ENCODE data around the gene MRPL58. TPM values are rescaled to one million over a fixed set of nuclear protein-coding genes. Genes with fewer than 3 reads are reported as not detected.
"Not testable (repeated sequence)": the region's sequence is repeated elsewhere in the genome, so short reads cannot be mapped to it uniquely, and the experiment has no call there.

MRPL58 gene
- 10 to 100 TPM; 32.4 to 47.3 (median 39.6) TPM for polyA plus RNA-seq (ENCODE audit: low read depth in 6 of 6)

DNA sequence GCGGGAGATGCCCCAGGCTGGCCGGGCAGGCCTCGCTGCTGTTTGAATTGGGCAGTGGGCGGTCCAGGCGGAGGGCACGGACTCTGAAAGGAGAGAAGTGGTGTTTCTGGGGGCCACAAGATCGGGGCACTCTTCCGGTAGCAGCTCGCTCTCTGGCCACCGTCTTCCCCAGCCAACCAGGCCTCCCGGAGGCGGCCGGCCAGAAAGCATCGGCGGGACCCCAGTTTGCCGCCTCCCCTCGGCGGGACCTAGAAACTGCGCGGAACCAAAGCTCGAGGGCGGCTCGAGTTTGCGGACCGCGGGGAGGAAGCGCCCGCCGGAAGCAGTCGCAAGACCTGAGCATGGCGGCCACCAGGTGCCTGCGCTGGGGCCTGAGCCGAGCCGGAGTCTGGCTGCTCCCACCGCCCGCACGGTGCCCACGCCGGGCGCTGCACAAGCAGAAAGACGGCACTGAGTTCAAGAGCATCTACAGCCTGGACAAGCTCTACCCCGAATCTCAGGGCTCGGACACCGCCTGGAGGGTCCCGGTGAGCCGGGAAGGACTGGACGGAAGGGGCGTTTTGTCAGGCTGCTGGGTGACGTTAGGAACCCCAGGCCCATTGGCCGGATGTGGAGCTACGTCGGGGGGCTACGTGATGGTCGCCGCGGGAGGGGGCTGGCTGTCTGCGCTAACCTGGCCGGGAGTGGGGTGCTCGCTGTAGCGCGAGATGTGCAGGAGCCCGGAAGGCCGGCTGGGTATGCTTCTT is at the start of gene MRPL58:
Gene MRPL58 (plus strand): TSS at position 325 of the 746 bp plus-strand sequence. CDS start 17 bp downstream, at position 342.
- peak within 1 kb of the TSS; percentile 86 to 96 (median 92) for H3K27ac Mint-ChIP-seq
- peaks cover 6 to 10% of the 10 kb centered on the region in 2 donors for H3K36me3 Mint-ChIP-seq
- peaks cover 23 to 35% (median 32%) of the 10 kb centered on the region in 3 donors for H3K4me1 Mint-ChIP-seq
- H3K4me3 Mint-ChIP-seq, result peak within 1 kb of the TSS; percentile 92 to 96 (median 95)
- DNase-seq, result peak; percentile 79
- peaks cover 0 to 4% (median 0%) of the 10 kb centered on the region in 3 donors for H3K27me3 Mint-ChIP-seq
- no peaks in the 10 kb centered on the region for H3K9me3 Mint-ChIP-seq
- ATAC-seq (ENCODE audit: low read depth in 2 of 2), result peak; percentile 95 to 97

DNA sequence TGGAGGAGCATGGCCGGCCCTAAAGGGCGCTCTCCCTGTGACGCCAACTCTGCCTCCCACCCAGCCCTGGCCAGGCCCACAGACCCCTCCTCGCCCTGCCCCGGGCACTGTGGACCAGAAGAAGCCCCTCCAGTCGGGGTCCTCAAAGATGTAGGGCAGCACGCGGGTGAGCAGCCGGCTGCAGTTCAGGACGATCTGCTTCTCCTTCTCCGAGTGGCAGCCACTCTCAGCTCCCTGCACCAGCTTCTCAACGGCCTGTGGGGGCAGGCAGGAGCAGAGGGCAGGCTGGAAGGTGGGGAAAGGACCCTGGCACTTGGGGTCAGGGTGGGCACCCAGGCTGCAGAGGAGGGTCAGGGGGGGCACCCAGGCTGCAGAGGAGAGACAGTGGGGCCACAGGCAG is 48.8 kb upstream of the MRPL58 start:
- Mint-ChIP-seq H3K9me3 (no peaks in the 10 kb centered on the region), H3K36me3 (no peaks in the 10 kb centered on the region), H3K4me3 (no peak overlapping the region), H3K4me1 (peaks cover 3 to 8% (median 5%) of the 10 kb centered on the region in 3 donors), H3K27me3 (peaks cover 0 to 36% (median 31%) of the 10 kb centered on the region in 3 donors), H3K27ac (no peak overlapping the region)
- ATAC-seq (ENCODE audit: low read depth in 2 of 2) (no peak), DNase-seq (no peak)

DNA sequence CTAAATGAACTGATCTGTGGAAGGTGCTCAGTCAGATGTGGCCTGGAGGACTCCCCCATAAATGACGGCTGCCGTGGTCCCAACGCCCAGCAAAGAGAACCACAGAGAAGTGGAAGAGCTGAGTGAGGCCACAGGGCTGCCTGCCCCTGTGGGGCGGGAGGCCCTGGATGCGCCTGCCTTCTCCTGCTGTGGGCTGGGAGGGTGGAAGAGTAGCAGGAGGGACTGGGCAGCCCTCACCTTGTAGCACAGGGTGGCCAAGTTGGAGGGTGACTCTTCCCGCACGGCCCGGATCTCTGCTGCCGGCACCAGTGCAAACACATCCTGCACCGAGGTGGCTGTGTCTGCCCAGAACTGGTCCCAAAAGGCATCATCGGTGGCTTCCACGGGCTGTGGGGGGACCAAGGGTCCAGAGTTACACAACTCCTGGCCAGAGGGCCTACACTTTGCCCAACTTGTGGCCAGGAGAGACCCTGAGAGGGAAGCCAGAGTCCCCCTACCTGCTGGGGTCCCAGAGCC is 48.2 kb upstream of the MRPL58 start:
- Mint-ChIP-seq H3K27me3 (peaks cover 0 to 33% (median 26%) of the 10 kb centered on the region in 3 donors), H3K4me3 (no peak overlapping the region), H3K9me3 (no peaks in the 10 kb centered on the region), H3K36me3 (no peaks in the 10 kb centered on the region), H3K27ac (no peak overlapping the region), H3K4me1 (peaks cover 3 to 5% (median 5%) of the 10 kb centered on the region in 3 donors)
- no peak for ATAC-seq (ENCODE audit: low read depth in 2 of 2)
- no peak for DNase-seq

DNA sequence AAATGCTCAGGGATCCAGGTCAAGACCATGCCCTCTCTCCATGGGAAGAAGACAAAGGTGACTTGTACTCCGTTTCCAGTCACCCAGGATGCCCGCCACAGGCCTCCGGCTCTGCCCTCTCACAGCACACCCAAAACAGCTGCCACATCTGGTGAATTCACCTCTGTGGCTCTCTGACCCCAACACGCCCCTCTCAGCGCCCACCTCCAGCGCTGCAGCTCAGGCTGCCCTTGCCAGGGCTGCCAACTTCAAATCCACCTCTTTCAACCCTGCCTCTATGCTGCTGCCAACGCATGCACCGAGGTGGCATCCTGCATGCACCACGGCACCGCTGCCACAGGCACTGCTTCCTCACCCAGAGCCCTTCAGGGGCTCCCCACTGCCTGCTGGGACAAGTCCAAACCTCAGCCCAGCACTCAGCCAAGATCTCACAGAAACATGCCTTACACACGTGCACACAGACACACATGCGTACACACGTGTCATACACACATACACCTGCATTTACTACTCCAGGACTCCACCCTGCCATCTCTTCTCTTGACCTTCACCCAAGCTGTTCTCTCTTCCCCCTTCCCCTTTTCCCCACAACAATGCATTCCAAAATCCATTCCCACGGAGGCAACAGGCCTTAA is 47.4 kb upstream of the MRPL58 start:
- DNase-seq (no peak), ATAC-seq (ENCODE audit: low read depth in 2 of 2) (no peak)
- H3K4me3 Mint-ChIP-seq, result no peak overlapping the region
- peaks cover under 1 to 28% (median 18%) of the 10 kb centered on the region in 3 donors for H3K27me3 Mint-ChIP-seq
- H3K4me1 Mint-ChIP-seq, result peaks cover 3 to 5% (median 4%) of the 10 kb centered on the region in 3 donors
- no peaks in the 10 kb centered on the region for H3K36me3 Mint-ChIP-seq
- no peaks in the 10 kb centered on the region for H3K9me3 Mint-ChIP-seq
- H3K27ac Mint-ChIP-seq, result peak overlapping the region in 2 of 6 donors; percentile 3 to 90

DNA sequence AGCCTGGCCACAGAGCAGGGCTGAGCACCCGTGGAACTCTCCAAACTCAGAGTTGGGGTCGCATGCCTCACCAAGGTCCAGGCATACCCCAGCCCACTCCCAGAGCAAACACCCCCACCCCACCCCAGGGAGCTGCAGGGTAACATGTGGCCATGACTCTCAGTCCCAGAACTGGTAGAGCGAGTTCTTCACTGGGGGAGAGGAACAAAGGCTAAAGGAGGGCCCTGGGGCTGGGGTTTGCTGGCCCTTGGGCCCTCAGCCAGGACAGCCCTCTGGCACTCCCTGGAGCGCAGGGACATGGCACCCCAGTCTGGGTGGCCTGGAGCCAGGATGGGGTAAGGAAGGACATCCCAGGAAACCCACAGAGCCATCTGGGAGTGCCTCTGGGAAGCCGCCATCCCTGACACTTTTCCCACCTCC is 44.1 kb upstream of the MRPL58 start:
- Mint-ChIP-seq H3K36me3 (no peaks in the 10 kb centered on the region), H3K4me1 (peaks cover 7 to 14% (median 8%) of the 10 kb centered on the region in 3 donors), H3K27ac (peak overlapping the region in 1 of 6 donors; percentile 42), H3K27me3 (peaks cover 4 to 41% (median 21%) of the 10 kb centered on the region in 3 donors), H3K9me3 (no peaks in the 10 kb centered on the region), H3K4me3 (no peak overlapping the region)
- DNase-seq, result no peak
- ATAC-seq (ENCODE audit: low read depth in 2 of 2), result no peak

DNA sequence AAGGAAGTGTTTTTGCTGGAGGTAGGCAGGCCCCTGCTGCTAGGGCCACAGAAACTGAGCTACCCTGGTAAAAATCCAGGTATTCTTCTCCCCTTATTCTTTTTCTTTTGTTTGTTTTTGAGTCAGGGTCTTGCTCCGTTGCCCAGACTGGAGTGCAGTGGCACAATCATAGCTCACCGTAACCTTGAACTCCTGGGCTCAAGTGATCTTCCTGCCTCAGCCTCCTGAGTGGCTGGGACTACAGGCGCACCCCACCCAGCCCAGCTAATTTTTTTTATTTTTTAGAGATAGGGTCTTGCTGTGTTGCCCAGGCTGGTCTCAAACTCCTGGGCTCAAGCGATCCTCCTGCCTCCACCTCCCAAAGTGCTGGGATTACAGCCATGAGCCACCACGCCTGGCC is 43.0 kb upstream of the MRPL58 start:
- H3K27ac Mint-ChIP-seq, result peak overlapping the region in 1 of 6 donors; percentile 10
- H3K4me3 Mint-ChIP-seq; H3K9me3 Mint-ChIP-seq; ATAC-seq (ENCODE audit: low read depth in 2 of 2); H3K36me3 Mint-ChIP-seq; DNase-seq: not testable (repeated sequence)
- peaks cover 7 to 14% (median 8%) of the 10 kb centered on the region in 3 donors for H3K4me1 Mint-ChIP-seq
- peaks cover 4 to 40% (median 19%) of the 10 kb centered on the region in 3 donors for H3K27me3 Mint-ChIP-seq

DNA sequence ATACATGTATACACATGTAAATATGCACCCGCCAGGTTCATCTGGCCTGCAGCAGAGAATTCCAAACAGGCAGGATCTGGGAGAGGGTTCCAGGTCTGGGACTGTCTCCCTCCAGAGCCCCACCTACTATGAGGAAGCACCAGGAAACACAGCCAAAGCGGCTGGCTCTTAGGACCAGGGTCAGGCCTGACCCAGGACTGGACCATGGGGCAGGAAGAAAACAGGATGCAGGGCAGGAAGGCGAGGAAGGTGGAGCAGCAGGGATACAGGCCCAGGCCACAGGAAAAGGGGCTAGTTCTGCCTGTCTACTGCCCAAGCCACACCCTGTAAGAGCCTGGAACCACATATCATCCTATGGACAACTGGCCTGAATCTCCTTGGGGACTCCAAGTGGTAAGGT is 42.1 kb upstream of the MRPL58 start:
- H3K27me3 Mint-ChIP-seq, result peaks cover 4 to 45% (median 17%) of the 10 kb centered on the region in 3 donors
- H3K27ac Mint-ChIP-seq, result no peak overlapping the region
- peaks cover 7 to 14% (median 8%) of the 10 kb centered on the region in 3 donors for H3K4me1 Mint-ChIP-seq
- H3K36me3 Mint-ChIP-seq, result no peaks in the 10 kb centered on the region
- H3K9me3 Mint-ChIP-seq, result no peaks in the 10 kb centered on the region
- ATAC-seq (ENCODE audit: low read depth in 2 of 2) (no peak), DNase-seq (no peak)
- peak overlapping the region in 4 of 8 donors; percentile 59 to 82 (median 72) for H3K4me3 Mint-ChIP-seq

DNA sequence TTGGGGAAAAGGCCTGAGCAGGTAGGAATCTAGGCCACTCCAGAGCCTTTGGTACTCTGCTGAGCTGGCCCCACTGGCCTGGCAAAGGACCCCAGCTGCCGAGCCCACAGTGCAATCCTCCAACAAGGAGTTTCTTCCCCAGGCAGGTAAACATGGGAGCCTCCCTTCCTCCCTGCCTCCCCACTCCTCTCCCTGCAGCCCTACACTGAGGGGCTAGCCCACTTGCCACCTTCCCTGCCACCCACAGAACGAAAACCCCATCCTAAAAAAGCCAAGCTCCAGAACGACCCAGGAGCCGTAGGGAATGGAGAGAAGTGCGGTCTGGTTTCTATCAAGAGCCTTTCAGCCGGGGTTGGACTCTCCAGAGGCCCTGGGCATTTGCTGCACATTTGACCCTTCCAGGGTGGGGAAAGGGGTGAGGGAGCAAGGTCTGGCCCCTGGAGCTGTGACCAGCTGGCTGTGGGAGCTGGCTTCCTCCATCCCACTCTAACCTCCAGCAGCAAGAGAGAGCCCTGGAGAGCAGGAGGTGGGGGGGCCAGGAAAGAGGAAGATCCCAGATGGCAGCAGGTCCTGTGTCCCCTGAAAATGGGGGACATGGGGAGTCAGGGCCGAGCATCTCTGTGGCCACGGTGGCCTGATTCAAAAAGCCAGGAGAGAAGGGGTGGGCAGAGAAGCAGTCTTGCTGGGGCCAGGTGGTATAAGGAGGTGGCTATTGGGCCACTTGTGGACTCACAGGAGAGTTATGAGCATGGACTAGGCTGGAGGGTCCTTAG is 41.2 kb upstream of the MRPL58 start:
- ATAC-seq (ENCODE audit: low read depth in 2 of 2) (no peak), DNase-seq (no peak)
- H3K4me1 Mint-ChIP-seq, result peaks cover 7 to 14% (median 8%) of the 10 kb centered on the region in 3 donors
- peaks cover 4 to 45% (median 16%) of the 10 kb centered on the region in 3 donors for H3K27me3 Mint-ChIP-seq
- no peaks in the 10 kb centered on the region for H3K9me3 Mint-ChIP-seq
- H3K27ac Mint-ChIP-seq, result peak overlapping the region in 1 of 6 donors; percentile 55
- H3K36me3 Mint-ChIP-seq, result no peaks in the 10 kb centered on the region
- peak overlapping the region; percentile 56 to 96 (median 82) for H3K4me3 Mint-ChIP-seq

DNA sequence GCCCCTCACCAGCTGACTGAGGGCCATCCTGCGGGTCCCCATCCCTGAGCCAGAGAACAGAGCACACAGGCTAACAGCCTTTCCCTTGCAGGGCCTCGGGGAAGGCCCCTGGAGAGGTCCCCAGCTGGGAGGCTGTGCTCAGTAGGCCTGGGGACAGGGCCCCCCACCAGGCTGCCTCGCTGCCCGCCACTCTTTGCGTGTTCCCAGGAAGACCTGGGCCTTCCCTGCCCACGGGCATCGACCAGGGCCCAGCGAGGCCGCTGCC is 40.7 kb upstream of the MRPL58 start:
- DNase-seq, result no peak
- Mint-ChIP-seq H3K27me3 (peaks cover 6 to 47% (median 20%) of the 10 kb centered on the region in 3 donors), H3K9me3 (no peaks in the 10 kb centered on the region), H3K4me1 (peaks cover 7 to 14% (median 8%) of the 10 kb centered on the region in 3 donors), H3K36me3 (no peaks in the 10 kb centered on the region), H3K27ac (no peak overlapping the region), H3K4me3 (peak overlapping the region; percentile 56 to 96 (median 82))
- ATAC-seq (ENCODE audit: low read depth in 2 of 2), result no peak

DNA sequence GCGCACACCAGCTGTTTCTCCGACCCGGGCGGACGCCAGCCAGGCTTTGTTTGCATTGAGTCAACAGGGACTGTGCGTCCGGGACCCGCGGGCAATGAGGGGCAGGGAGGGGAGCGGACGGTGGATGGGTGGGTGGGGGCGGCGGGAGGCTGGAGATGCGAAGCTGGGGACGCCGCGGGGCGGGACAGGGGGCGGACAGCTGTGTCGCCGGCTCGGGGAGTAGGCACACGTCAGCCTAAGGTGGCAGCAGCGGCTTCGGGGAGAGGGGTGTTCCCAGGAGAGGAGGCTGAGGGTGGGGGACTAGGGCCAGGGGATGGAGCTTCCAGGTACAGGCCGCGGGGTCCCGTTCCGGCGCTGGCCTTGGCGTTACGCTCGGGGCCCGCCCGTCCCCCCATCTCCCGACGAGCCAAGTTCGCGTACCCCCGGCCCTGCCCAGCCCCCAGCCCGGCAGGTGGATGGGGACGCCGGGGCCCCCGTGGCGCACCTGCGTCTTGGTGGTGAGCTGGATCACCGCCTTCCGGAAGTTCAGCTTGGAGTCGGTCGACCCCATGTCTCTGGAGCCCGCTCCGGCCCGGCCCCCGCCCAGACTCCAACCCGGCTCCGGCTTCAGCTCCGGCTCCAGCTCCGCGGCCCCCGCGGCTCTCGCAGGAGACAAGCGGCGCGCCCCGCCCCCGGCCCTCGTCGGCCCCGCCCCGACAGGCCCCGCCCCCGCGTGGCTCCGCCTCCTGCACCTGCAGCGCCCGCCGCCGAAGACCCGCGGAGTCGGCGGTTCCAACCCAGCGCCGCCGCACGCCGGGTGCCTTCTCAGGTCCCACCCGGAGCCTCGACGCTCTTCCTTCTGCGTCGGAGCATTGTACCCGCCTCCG is 40.1 kb upstream of the MRPL58 start, which contains the start of gene HID1:
Gene HID1 (minus strand): TSS at position 653 of the 866 bp plus-strand sequence. CDS start 103 bp downstream, at position 550.
- Mint-ChIP-seq H3K27me3 (peaks cover 7 to 50% (median 23%) of the 10 kb centered on the region in 3 donors), H3K9me3 (no peaks in the 10 kb centered on the region), H3K4me3 (peak within 1 kb of the TSS; percentile 70 to 96 (median 87)), H3K27ac (peak within 1 kb of the TSS in 3 of 6 donors; percentile 39 to 70 (median 47)), H3K36me3 (no peaks in the 10 kb centered on the region), H3K4me1 (peaks cover 7 to 14% (median 8%) of the 10 kb centered on the region in 3 donors)
- DNase-seq (peak; percentile 59), ATAC-seq (ENCODE audit: low read depth in 2 of 2) (peak; percentile 81 to 83)

DNA sequence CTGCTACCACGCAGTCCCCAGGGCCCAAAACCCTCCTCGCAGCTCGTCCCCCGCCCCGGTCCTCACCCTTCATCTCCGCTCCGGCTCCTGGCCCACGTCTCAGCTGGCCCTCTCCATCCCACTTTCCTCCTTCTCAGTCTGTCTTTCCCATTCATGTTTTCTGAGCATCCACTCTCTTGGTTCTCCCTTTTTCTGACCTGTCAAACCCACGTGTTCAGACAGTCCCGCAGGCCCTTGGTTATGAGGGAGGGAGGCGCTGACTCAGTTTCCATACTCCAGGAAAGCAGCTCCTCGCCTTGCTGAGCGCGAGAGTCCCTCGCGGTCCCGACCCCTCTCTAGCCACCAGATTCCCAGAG is 39.5 kb upstream of the MRPL58 start:
- no peaks in the 10 kb centered on the region for H3K36me3 Mint-ChIP-seq
- peak overlapping the region; percentile 56 to 96 (median 87) for H3K4me3 Mint-ChIP-seq
- peaks cover 7 to 17% (median 8%) of the 10 kb centered on the region in 3 donors for H3K4me1 Mint-ChIP-seq
- H3K9me3 Mint-ChIP-seq, result no peaks in the 10 kb centered on the region
- DNase-seq (no peak), ATAC-seq (ENCODE audit: low read depth in 2 of 2) (no peak)
- H3K27ac Mint-ChIP-seq, result peak overlapping the region in 3 of 6 donors; percentile 39 to 70 (median 47)
- H3K27me3 Mint-ChIP-seq, result peaks cover 7 to 54% (median 28%) of the 10 kb centered on the region in 3 donors

DNA sequence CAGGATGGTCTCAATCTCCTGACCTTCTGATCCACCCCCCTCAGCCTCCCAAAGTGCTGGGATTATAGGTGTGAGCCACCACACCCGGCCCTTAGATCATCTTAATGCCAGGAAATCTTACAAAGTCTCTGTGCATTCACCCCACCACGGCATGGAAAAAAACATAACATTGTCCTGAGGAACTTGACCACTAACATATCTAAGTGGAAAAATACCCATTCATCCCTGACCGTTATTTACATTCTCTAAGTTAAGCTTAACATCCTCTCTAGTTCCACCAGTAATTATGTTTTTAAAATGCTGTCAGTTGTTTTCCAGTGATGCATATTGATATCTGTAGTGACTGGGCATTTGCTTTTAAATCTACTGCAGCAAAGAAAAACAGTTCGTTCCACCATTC is 36.5 kb upstream of the MRPL58 start:
- Mint-ChIP-seq H3K27me3 (peaks cover 8 to 64% (median 43%) of the 10 kb centered on the region in 3 donors), H3K4me3 (no peak overlapping the region), H3K4me1 (peaks cover 8 to 18% (median 12%) of the 10 kb centered on the region in 3 donors), H3K27ac (no peak overlapping the region), H3K36me3 (no peaks in the 10 kb centered on the region), H3K9me3 (no peaks in the 10 kb centered on the region)
- DNase-seq (no peak), ATAC-seq (ENCODE audit: low read depth in 2 of 2) (no peak)

Measured in naive B cell (primary cell).